Measurements from ENCODE around the gene RBM10.
A peak's percentile ranks its signal among the peaks of the same experiment; 100 is the strongest.
"Not testable (repeated sequence)": the region's sequence is repeated elsewhere in the genome, so short reads cannot be mapped to it uniquely, and the experiment has no call there.

Gene RBM10

GRCh38 chrX:47133493-47133892 lies 11.5 kb upstream of the RBM10 start:
- Histone ChIP-seq H3K9me3 (ENCODE audit: control insufficient read depth, low read length) (no peaks in the 10 kb centered on the region), H3K4me1 (ENCODE audit: control insufficient read depth, insufficient read depth, low read length) (peaks cover 3% of the 10 kb centered on the region), H3K27me3 (replicated peaks; ENCODE audit: control insufficient read depth, insufficient read depth, low read length) (peaks cover 5% of the 10 kb centered on the region), H3K4me3 (ENCODE audit: low read length) (no peak overlapping the region), H3K36me3 (ENCODE audit: control insufficient read depth, insufficient read depth, low read length, severe bottlenecking) (no peaks in the 10 kb centered on the region), H3K9ac (ENCODE audit: low read length) (no peak overlapping the region)
- no peak for DNase-seq (ENCODE audit: low read depth)

- H3K9me3 ChIP-seq (ENCODE audit: control insufficient read depth, low read length); H3K9ac ChIP-seq (ENCODE audit: low read length); DNase-seq (ENCODE audit: low read depth); H3K4me1 ChIP-seq (ENCODE audit: control insufficient read depth, insufficient read depth, low read length); H3K4me3 ChIP-seq (ENCODE audit: low read length): not testable (repeated sequence)
- Histone ChIP-seq H3K36me3 (ENCODE audit: control insufficient read depth, insufficient read depth, low read length, severe bottlenecking) (peaks cover 11% of the 10 kb centered on the region), H3K27me3 (replicated peaks; ENCODE audit: control insufficient read depth, insufficient read depth, low read length) (peaks cover 15% of the 10 kb centered on the region)
Observed at GRCh38 chrX:47135650-47136049, 9.4 kb upstream of the RBM10 start.

GRCh38 chrX:47138171-47138570 lies 6.8 kb upstream of the RBM10 start:
- no peak overlapping the region for H3K4me3 ChIP-seq (ENCODE audit: low read length)
- no peak overlapping the region for H3K9ac ChIP-seq (ENCODE audit: low read length)
- DNase-seq (ENCODE audit: low read depth), result no peak
- peaks cover 3% of the 10 kb centered on the region for H3K4me1 ChIP-seq (ENCODE audit: control insufficient read depth, insufficient read depth, low read length)
- peaks cover 22% of the 10 kb centered on the region for H3K36me3 ChIP-seq (ENCODE audit: control insufficient read depth, insufficient read depth, low read length, severe bottlenecking)
- H3K27me3 ChIP-seq (replicated peaks; ENCODE audit: control insufficient read depth, insufficient read depth, low read length), result peaks cover 18% of the 10 kb centered on the region
- H3K9me3 ChIP-seq (ENCODE audit: control insufficient read depth, low read length), result peaks cover 6% of the 10 kb centered on the region

- Histone ChIP-seq H3K27me3 (replicated peaks; ENCODE audit: control insufficient read depth, insufficient read depth, low read length) (peaks cover 13% of the 10 kb centered on the region), H3K4me1 (ENCODE audit: control insufficient read depth, insufficient read depth, low read length) (peaks cover 14% of the 10 kb centered on the region), H3K9ac (ENCODE audit: low read length) (peak overlapping the region; percentile 91), H3K36me3 (ENCODE audit: control insufficient read depth, insufficient read depth, low read length, severe bottlenecking) (peaks cover 22% of the 10 kb centered on the region), H3K4me3 (ENCODE audit: low read length) (peak overlapping the region; percentile 89), H3K9me3 (ENCODE audit: control insufficient read depth, low read length) (peaks cover 6% of the 10 kb centered on the region)
- peak; percentile 50 for DNase-seq (ENCODE audit: low read depth)
Observed at GRCh38 chrX:47143894-47144625, 961 bp upstream of the RBM10 start.

GRCh38 chrX:47145395-47146120 lies 537 bp downstream of the RBM10 start:
- Histone ChIP-seq H3K27me3 (replicated peaks; ENCODE audit: control insufficient read depth, insufficient read depth, low read length) (peaks cover 3% of the 10 kb centered on the region), H3K4me3 (ENCODE audit: low read length) (peak overlapping the region; percentile 89), H3K9me3 (ENCODE audit: control insufficient read depth, low read length) (peaks cover 6% of the 10 kb centered on the region), H3K4me1 (ENCODE audit: control insufficient read depth, insufficient read depth, low read length) (peaks cover 18% of the 10 kb centered on the region), H3K9ac (ENCODE audit: low read length) (peak overlapping the region; percentile 91), H3K36me3 (ENCODE audit: control insufficient read depth, insufficient read depth, low read length, severe bottlenecking) (peaks cover 12% of the 10 kb centered on the region)
- peak; percentile 65 for DNase-seq (ENCODE audit: low read depth)

GRCh38 chrX:47146121-47146935 lies 1.3 kb downstream of the RBM10 start:
- H3K9ac ChIP-seq (ENCODE audit: low read length), result peak overlapping the region; percentile 91
- DNase-seq (ENCODE audit: low read depth), result peak; percentile 27
- H3K36me3 ChIP-seq (ENCODE audit: control insufficient read depth, insufficient read depth, low read length, severe bottlenecking), result peaks cover 14% of the 10 kb centered on the region
- peaks cover 18% of the 10 kb centered on the region for H3K4me1 ChIP-seq (ENCODE audit: control insufficient read depth, insufficient read depth, low read length)
- H3K4me3 ChIP-seq (ENCODE audit: low read length), result peak overlapping the region; percentile 89
- peaks cover 6% of the 10 kb centered on the region for H3K9me3 ChIP-seq (ENCODE audit: control insufficient read depth, low read length)
- peaks cover 4% of the 10 kb centered on the region for H3K27me3 ChIP-seq (replicated peaks; ENCODE audit: control insufficient read depth, insufficient read depth, low read length)

GRCh38 chrX:47146936-47147859 lies 2.2 kb downstream of the RBM10 start:
- H3K9me3 ChIP-seq (ENCODE audit: control insufficient read depth, low read length), result peaks cover 3% of the 10 kb centered on the region
- H3K36me3 ChIP-seq (ENCODE audit: control insufficient read depth, insufficient read depth, low read length, severe bottlenecking), result peaks cover 12% of the 10 kb centered on the region
- peak overlapping the region; percentile 89 for H3K4me3 ChIP-seq (ENCODE audit: low read length)
- no peak overlapping the region for H3K9ac ChIP-seq (ENCODE audit: low read length)
- peaks cover 18% of the 10 kb centered on the region for H3K4me1 ChIP-seq (ENCODE audit: control insufficient read depth, insufficient read depth, low read length)
- DNase-seq (ENCODE audit: low read depth), result no peak
- H3K27me3 ChIP-seq (replicated peaks; ENCODE audit: control insufficient read depth, insufficient read depth, low read length), result peaks cover 3% of the 10 kb centered on the region

- Histone ChIP-seq H3K4me1 (ENCODE audit: control insufficient read depth, insufficient read depth, low read length) (peaks cover 13% of the 10 kb centered on the region), H3K36me3 (ENCODE audit: control insufficient read depth, insufficient read depth, low read length, severe bottlenecking) (peaks cover 7% of the 10 kb centered on the region), H3K9me3 (ENCODE audit: control insufficient read depth, low read length) (no peaks in the 10 kb centered on the region), H3K27me3 (replicated peaks; ENCODE audit: control insufficient read depth, insufficient read depth, low read length) (peaks cover 3% of the 10 kb centered on the region), H3K9ac (ENCODE audit: low read length) (peak overlapping the region; percentile 25), H3K4me3 (ENCODE audit: low read length) (no peak overlapping the region)
- DNase-seq (ENCODE audit: low read depth), result no peak
Observed at GRCh38 chrX:47148946-47149345, 3.9 kb downstream of the RBM10 start.

GRCh38 chrX:47151435-47151834 lies 6.4 kb downstream of the RBM10 start:
- Histone ChIP-seq H3K27me3 (replicated peaks; ENCODE audit: control insufficient read depth, insufficient read depth, low read length) (peaks cover 4% of the 10 kb centered on the region), H3K9ac (ENCODE audit: low read length) (no peak overlapping the region), H3K4me3 (ENCODE audit: low read length) (no peak overlapping the region), H3K36me3 (ENCODE audit: control insufficient read depth, insufficient read depth, low read length, severe bottlenecking) (peaks cover 8% of the 10 kb centered on the region), H3K4me1 (ENCODE audit: control insufficient read depth, insufficient read depth, low read length) (peaks cover 13% of the 10 kb centered on the region), H3K9me3 (ENCODE audit: control insufficient read depth, low read length) (no peaks in the 10 kb centered on the region)
- DNase-seq (ENCODE audit: low read depth), result no peak

- Histone ChIP-seq H3K4me1 (ENCODE audit: control insufficient read depth, insufficient read depth, low read length) (peaks cover 3% of the 10 kb centered on the region), H3K27me3 (replicated peaks; ENCODE audit: control insufficient read depth, insufficient read depth, low read length) (peaks cover 4% of the 10 kb centered on the region), H3K4me3 (ENCODE audit: low read length) (no peak overlapping the region), H3K9ac (ENCODE audit: low read length) (no peak overlapping the region), H3K9me3 (ENCODE audit: control insufficient read depth, low read length) (no peaks in the 10 kb centered on the region), H3K36me3 (ENCODE audit: control insufficient read depth, insufficient read depth, low read length, severe bottlenecking) (peaks cover 13% of the 10 kb centered on the region)
- no peak for DNase-seq (ENCODE audit: low read depth)
Observed at GRCh38 chrX:47156611-47157520, 11.8 kb downstream of the RBM10 start.

All from adipocyte (in vitro differentiated cells).